AG04450 (cell line): ENCODE data around the gene FUT2. TPM values are rescaled to one million over a fixed set of nuclear protein-coding genes. Genes with fewer than 3 reads are reported as not detected.

ENCODE experiments used
- CTCF ChIA-PET: fragments of 300-600, 350-600 bp; formaldehyde crosslinking; extraction: SDS; loops from one replicate; lab custom pipeline; 2022; ENCODE audit warnings: antibody characterized with exemption, inconsistent platforms; lab: Charles Lee
- POLR2A ChIA-PET: fragments of 350-600 bp; formaldehyde crosslinking; extraction: SDS; loops from one replicate; lab custom pipeline; 2021; ENCODE audit warnings: antibody characterized with exemption, inconsistent platforms; lab: Yijun Ruan, JAX
- DNase-seq: peaks from one replicate; pipeline ENCODE4 v3.0.0-alpha.2; 2011; ENCODE audit warnings: low read depth, low spot score
- H3K27ac ChIP-seq: one replicate; pipeline ENCODE4 v1.5.1; 2012; ENCODE audit warnings: low read depth, low read length, control low read depth
- H3K27me3 ChIP-seq: one replicate; pipeline ENCODE4 v1.6.0; 2012; ENCODE audit warnings: low read length; ENCODE audit not compliant: control insufficient read depth, insufficient read depth
- H3K4me3 ChIP-seq: 2 replicates; pipeline ENCODE4 v1.5.1; 2011; ENCODE audit warnings: mild to moderate bottlenecking, low read depth, low read length, control low read depth
- H3K9me3 ChIP-seq: 2 replicates; pipeline ENCODE4 v1.5.1; 2012; ENCODE audit warnings: low read length; ENCODE audit not compliant: control insufficient read depth, insufficient read depth
- polyA plus RNA-seq: library from polyadenylated mRNA; depleted of rRNA; stranded (reverse); fragments of >200 nt; gene quantifications from 2 replicates; pipeline ENCODE4 v1.2.3, GENCODE V29; 2011
- TF ChIP-seq, protein P1 (sequence below): IDR thresholded peaks from 2 replicates; pipeline ENCODE4 v1.5.1; 2011; ENCODE audit warnings: low read depth, low read length, control low read depth, inconsistent platforms

The FUT2 gene
- polyA plus RNA-seq, 1 experiment, result not detected

GRCh38 chr19:48739404-48740163, 43.8 kb downstream of the FUT2 start:
- Histone ChIP-seq H3K9me3 (peaks cover 12% of the 10 kb centered on the region), H3K4me3 (peak overlapping the region; percentile 42; the same call in 1 of the 2 replicates), H3K27ac (no peak overlapping the region), H3K27me3 (peaks cover 10% of the 10 kb centered on the region)
- TF ChIP-seq, protein P1, sequence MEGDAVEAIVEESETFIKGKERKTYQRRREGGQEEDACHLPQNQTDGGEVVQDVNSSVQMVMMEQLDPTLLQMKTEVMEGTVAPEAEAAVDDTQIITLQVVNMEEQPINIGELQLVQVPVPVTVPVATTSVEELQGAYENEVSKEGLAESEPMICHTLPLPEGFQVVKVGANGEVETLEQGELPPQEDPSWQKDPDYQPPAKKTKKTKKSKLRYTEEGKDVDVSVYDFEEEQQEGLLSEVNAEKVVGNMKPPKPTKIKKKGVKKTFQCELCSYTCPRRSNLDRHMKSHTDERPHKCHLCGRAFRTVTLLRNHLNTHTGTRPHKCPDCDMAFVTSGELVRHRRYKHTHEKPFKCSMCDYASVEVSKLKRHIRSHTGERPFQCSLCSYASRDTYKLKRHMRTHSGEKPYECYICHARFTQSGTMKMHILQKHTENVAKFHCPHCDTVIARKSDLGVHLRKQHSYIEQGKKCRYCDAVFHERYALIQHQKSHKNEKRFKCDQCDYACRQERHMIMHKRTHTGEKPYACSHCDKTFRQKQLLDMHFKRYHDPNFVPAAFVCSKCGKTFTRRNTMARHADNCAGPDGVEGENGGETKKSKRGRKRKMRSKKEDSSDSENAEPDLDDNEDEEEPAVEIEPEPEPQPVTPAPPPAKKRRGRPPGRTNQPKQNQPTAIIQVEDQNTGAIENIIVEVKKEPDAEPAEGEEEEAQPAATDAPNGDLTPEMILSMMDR, result no peak
- ChIA-PET POLR2A (interaction anchor here (0.5 to 1.3 kb wide), 2 partner anchors 15 to 31 kb away, joined by 4 to 6 read pairs; no protein-coding TSS in a partner anchor), CTCF (interaction anchor here (0.7 to 1.0 kb wide), 2 partner anchors 48 kb away, joined by 3 to 7 read pairs; no protein-coding TSS in a partner anchor)
- no peak for DNase-seq

- no peak within 1 kb of the TSS for H3K4me3 ChIP-seq
- TF ChIP-seq, protein P1, result no peak
- no peak for DNase-seq
- no peak within 1 kb of the TSS for H3K27ac ChIP-seq
- ChIA-PET POLR2A (interaction anchor here (0.5 kb wide), 1 partner anchor 31 kb away, joined by 6 read pairs; no protein-coding TSS in a partner anchor), CTCF (interaction anchor here (0.7 kb wide), 1 partner anchor 47 kb away, joined by 7 read pairs; no protein-coding TSS in a partner anchor)
- H3K27me3 ChIP-seq, result peaks cover 8% of the 10 kb centered on the region
- peaks cover 9% of the 10 kb centered on the region for H3K9me3 ChIP-seq
Measured at GRCh38 chr19:48740164-48740972, 44.6 kb downstream of the FUT2 start, which contains the start of gene RASIP1. Gene RASIP1, minus strand, starts transcription at chr19:48740610. Its CDS starts 328 bp downstream, at chr19:48740282.

- Histone ChIP-seq H3K27ac (no peak overlapping the region), H3K27me3 (peaks cover 11% of the 10 kb centered on the region), H3K4me3 (no peak overlapping the region), H3K9me3 (peaks cover 13% of the 10 kb centered on the region; the same call in 1 of the 2 replicates)
- no peak for DNase-seq
- TF ChIP-seq, protein P1, result no peak
- POLR2A ChIA-PET, result no interaction called here
- CTCF ChIA-PET, result no interaction called here
Measured at GRCh38 chr19:48741129-48741999, 45.6 kb downstream of the FUT2 start.

GRCh38 chr19:48742096-48742495, 46.3 kb downstream of the FUT2 start:
- no peak overlapping the region for H3K27ac ChIP-seq
- POLR2A ChIA-PET, result no interaction called here
- H3K9me3 ChIP-seq, result peaks cover 13% of the 10 kb centered on the region; the same call in 1 of the 2 replicates
- no peak overlapping the region for H3K4me3 ChIP-seq
- TF ChIP-seq, protein P1, result no peak
- no peak for DNase-seq
- peaks cover 11% of the 10 kb centered on the region for H3K27me3 ChIP-seq
- CTCF ChIA-PET, result no interaction called here
